NCI-H2171 treated with DMSO at 0.1 percent for 48 hours (cell line): ENCODE results near the gene HMX2.

Source experiments
- DNase-seq: peaks from one replicate; lab custom pipeline; 2025; lab: John Stamatoyannopoulos, UW

The HMX2 gene, protein sequence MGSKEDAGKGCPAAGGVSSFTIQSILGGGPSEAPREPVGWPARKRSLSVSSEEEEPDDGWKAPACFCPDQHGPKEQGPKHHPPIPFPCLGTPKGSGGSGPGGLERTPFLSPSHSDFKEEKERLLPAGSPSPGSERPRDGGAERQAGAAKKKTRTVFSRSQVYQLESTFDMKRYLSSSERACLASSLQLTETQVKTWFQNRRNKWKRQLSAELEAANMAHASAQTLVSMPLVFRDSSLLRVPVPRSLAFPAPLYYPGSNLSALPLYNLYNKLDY

DNA sequence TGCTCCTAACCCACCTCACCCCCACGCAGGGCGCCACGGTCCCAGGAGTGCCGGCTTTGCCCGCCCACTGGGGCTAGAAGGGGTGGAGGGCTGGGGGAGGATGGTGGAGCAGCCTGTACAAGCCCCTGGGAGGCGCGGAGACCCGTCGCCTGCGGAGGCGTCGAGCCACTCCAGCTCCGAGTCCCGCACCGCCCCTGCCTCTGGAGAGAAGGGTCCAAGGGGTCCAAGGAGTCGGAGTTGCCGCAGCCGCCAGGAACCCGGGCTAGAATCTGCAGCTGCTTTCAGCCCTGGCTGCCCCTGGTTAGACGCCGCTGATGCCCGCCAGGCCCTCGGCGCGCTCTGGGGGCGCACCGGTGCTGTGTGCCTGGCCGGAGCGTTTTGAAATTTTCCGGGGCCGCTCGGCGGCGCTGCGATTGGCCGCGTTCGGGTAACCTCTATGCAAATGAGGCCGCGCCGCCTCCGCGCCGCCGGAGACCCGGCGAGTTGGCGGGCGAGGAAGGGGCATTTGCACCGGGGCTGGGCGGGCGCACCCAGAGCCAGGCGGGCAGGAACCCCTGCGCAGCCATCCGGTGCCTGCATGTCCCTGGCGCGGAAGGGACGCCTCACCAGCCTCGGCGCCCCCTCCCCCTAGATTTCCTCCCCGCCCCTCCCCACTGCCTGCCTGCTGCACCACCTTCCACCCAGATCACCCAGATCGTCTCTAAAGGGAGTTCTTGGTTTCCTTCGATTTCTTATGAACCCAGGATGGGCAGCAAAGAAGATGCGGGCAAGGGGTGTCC, at the start of gene HMX2:
TSS of gene HMX2 (plus strand) at position 502 of the 779 bp plus-strand sequence. CDS start at position 745, 243 bp downstream.
- DNase-seq: peak; percentile 37

DNA sequence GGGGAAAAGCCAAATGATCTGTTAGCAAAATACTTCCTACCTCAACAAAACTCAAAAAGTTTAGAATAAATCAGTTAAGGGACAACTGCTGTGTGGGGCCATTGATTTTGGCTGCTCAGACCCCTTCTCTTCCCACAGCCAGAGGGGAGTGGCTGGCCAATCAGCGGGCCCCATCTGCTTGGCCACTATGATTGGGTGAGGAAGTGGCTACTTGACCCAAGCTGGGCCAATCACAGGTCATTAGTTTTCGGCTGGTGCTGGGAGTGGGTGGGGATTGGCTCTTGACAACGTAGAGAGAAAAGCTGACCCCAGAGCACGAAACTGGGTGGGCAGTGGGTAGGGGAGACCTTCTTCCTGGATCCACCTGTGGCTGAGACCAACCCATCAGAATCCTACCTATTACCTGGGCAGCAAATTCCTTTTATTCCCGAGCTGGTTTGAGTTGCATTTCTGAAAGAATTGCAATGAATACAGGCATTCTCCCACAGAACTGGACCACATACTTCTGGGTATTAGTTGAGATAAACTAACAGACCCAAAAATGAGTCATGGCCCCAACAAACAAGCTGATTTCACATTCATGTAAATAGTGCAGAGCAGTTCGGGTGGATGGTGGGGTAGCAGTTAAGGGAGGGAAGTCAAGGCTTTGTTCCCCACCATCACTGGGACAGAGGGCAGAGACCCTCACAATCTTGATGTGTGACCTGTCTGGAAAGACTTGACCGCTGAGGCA, 47.7 kb upstream of the HMX2 start:
- no peak for DNase-seq

DNA sequence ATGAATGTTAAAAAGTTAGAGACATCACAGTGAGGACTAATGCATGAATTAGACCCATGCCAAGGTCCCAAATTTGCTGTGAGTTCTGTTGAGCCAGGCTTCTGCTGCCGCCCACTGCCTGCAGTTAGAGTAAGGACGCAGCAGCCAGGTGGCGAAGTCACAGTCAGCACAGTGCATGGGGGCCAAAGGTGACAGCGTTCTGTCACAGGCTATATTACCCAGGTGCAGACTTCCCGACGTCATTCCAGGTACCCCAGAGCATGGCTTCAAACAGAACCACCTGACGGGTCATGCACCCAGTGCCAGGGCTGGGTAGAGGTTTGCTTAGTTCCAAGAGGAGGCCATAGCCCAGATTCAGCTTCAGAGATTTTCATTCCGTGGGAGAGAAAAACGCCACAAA, 46.1 kb upstream of the HMX2 start:
- DNase-seq: no peak

DNA sequence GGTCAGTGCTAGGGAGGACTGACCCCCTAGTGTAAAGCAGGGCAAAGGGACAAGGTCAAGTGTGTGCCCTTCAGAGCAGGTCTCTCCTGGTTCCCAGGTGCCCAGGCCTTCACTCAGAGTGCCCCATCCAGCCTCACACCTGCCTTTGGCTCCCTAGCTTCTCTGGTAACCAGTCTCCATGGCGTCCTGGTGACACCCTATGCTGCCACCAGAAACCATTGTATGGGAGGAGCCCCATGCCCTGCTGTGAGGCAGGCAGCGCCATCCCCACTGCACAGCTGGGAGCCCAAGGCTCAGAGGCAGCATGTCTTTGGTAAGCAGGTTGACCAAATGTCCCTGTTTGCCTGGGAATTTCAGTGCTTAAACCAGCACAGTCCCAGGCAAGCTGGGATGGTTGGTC, 45.3 kb upstream of the HMX2 start:
- no peak for DNase-seq

DNA sequence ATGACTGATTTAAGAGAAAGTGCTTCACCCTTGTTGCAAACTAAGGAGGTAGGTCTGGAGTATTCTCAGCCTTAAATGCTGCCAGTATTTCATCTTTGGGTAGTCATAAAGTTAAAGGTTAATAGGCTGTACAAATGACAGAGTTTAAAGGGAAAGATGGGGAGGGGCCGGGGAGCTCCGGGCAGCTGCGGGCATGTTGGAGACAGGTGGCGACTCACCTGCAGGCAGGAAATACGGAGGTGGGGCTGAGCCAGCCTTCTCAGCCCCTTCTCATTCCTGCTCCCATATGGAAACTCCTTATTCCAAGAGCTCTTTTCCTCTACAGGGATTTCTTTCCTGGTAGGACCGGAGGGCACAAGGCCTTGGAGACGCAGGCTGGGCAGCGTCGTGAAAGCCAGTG, 44.0 kb upstream of the HMX2 start:
- DNase-seq: peak; percentile 55

DNA sequence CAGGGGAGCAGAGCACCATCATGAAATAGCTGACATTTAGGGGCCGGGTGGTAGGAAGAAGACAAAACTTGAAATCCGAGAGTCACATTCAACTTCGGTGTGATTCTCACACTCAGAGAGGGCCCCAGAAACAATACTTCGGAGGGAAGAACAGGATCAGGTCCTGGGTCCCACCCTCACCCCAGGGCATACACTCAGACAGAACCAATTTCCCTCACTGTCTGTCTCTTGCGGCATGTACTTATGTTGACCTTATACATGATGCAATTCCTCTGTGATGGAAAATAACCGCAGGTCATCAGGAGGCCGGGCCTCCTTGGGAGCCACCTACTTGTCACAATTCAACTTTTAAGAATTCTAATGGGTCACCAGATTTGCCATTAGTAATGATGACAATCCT, 38.5 kb upstream of the HMX2 start:
- no peak for DNase-seq

DNA sequence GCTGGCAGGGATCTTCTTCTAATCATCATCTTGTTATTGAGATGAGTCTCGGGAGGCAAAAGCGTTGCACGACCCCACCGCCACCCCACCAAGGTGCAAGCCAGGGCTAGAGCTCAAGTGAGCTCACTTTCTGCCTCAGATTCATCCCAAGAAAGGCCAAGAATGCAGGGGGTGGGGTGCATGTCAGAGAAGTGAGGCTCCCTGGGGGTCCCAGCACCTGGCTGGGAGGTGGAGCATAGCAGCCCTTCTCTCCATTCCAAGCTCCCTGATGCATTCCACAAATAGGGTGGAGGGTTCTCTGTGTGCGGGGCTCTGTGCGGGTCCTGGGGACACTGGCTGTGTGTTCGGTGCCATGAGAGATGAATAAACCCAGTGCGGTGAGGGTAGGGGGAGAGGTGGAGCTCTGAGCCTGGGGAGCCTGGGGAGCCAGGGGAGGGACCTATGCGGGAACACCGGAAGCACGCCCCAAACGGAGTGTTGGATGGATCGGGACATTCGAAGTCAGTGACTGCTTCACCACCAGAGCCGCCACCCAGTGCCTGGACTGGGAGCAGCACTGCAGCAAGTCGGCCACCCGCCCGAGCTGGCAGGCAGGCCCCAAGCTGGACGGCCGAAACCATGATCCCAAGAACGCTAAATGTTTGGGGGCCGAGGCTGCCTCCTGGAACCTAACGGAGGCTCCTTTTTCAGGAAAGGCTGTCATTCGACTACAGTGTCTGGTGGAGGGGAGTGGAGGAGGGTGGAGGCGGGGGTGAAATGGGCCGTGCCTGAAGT, 30.1 kb upstream of the HMX2 start:
- DNase-seq: no peak

DNA sequence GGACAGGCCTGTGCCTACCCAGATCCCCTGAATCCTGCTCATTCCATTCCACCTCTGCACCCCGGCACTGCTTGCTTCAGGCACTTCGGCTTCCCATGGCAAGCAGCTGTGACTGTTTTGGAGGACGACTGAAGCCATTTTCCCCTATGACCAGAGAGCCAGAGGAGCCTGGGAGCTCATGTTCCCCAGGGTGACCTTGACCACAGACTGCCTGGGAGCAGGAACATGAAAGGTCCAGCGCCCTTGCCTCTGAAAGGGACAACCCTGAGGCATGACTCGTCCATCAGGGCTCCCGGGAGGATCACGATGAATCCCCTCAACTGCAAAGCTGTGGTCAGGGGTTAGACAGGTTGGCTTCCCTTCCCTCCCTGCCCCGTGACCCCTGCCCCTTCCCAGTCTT, 28.9 kb upstream of the HMX2 start:
- no peak for DNase-seq

DNA sequence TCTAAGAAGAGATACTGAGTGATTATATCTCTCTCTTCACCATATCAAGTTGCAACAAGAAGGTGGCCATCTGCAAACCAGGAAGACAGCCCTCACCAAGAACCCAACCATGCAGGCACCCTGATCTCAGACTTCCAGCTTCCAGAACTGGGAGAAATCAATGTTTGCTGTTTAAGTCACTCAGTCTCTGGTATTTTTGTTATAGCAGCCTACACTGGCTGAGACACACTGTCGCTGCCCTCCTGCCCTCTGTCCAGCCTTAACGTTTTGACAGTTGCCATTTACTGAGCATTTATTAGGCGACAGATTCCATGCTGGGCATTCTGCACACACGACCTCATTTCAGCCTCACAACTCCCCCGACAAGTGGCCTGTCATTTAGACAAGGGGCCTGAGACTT, 21.7 kb upstream of the HMX2 start:
- DNase-seq: no peak

DNA sequence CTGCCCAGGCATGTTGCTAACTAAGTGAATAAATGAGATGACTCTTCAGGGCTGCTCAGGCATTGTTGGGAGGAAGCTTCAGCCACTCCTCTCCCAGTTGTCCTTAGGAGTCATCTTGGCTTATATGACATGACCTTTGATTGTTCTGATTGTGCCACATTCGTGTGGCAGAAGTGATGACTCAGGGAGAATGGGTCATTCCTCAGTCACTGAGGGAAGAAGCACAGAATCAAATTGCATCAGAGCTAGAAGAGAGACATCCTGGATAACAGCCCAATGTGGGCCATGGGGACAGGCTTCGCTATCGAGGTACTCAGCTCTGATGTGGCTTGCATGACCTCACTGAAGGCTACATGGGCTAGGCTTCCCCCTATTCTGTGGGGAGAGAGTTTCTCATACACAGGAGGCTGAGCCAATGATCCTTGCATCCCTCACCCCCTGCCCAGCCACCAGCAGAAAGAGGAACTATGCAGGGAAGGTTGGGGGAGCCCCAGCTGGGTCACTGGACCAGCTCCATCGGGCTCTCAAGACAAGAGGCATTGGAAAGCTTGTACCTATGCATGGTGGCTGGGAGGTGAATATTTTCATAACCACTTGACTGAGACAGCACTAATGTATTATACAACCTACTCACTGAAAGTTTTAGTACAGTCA, 18.2 kb upstream of the HMX2 start:
- no peak for DNase-seq

DNA sequence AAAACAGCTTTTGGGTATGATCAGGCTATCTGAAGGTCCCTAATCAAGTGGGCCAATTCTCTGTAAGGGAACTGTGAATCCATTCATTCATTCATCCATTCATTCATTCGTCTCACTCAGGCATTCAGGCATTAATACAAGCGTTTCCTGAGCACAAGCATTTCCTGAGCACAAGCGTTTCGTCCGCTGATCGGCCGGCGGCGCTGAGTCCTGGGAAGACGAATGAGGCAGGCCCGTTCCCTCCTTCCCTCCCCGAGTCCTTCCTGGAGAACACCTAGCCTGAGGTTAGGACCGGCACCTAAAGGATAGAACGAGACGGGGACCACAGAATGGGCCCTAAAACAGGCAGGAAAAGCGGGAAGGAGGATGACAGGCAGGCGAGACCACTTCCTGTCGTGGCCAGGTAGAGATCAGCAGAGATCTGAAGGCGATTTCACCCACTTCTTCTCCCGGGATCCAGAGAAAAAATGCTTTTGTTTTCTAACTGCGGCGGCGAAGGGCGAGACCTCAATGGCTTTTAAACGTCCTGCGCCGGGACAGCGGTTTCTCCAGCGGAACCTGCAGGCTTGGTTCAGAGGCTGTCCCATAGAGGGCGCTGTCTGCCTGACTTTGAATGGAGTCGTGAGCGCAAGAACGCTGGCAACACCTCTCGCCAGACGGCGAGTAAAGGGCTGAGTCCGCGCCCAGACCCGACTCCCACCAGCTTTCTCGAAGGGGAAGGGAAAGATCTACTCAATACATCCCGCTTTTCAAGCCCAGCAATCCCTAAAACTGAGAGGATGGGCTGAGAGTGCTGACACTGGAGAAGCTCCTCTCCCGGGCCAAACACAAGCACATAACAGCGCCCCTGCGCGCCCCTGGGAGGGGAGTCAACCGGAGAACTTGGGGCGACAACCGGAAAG, 15.1 kb upstream of the HMX2 start:
- no peak for DNase-seq

DNA sequence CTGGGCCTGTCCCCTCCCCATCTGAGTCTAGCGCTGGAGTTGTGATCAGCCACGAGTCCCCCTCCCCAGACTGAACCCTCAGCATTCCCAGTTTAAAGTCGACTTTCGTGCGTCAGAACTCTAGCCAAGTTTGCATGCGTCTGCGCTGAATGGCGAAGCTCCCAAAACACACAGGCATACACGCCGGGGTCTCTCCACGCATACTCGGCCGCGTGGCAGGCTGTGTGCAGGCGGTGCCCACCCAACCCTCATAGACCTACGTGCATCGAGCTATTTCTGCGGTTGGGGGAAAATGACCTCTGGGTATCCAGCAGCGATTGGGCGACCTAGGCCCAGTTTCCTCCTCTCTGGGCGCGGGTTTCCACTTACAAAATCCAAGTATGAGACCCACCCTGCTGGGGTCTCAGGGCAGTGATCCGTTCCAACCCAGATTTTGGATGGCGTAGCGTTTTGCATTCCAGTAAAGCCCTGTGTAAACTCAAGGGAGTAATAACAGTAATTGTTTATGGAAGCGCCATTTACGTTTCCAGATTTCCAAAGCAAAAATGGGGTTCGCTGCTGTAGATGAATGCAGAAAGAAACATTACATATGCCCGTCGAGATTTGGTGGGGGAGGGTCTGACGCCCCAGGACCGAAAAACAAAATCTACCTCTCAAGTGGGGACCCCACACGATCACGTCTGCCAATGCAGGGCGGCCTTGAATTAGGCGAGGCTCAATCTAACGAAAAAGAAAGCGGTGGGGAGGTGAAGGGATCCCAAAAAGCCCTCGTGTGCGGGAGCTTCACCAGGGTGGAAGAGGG, 14.2 kb upstream of the HMX2 start:
- no peak for DNase-seq

DNA sequence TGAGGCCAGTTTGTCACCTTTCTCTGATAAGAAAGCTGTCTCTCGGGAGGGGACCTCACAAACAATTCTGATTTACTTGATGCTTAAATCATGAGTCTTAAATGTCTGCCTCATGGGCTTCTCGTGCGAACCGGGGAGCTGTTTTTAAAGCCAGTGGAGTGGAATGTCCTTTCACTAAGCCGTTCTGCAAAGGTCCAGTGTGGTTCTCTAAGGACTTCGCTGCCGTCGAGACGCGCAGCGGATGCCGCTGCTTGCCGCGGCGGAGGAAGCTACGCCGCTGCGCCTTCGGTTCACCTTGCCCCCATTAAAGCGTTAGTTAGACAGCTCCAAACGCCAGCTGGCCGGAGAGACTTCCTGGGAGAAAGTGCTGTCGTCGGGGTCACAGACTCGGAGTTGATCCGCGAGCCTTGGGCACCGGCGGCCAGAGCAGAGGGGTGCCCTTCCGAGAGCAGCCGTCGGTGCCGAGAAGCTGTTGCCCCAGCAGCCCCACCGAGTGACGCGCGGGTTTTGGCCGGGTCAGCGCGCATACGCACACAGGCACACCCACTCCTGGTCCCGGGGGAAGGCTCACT, 13.5 kb upstream of the HMX2 start:
- no peak for DNase-seq

DNA sequence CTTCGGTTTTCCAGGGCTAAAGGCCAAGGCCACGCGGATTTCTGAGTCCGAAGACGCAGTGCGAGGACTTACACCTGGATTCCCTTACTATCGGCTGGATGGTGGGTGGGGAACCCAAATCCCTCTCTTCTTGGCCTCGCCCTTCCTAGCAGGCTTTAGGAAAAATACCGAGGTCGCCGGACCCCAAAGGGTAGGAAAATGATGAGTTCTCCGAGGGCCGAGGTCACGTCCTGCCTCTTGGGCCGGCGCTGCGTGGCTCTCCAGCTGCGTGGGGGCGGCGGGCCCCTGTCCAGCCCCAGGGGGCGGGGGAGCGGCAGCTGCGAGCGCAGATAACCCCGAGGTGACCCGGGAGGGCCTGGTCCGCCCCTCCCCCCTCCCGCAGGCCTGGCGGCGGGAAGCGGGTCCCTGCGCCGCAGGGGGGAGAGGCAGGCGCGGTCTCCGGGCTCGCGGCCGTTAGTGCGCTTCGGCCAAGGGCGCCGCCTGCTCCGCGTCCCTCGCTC, 13.0 kb upstream of the HMX2 start:
- no peak for DNase-seq

DNA sequence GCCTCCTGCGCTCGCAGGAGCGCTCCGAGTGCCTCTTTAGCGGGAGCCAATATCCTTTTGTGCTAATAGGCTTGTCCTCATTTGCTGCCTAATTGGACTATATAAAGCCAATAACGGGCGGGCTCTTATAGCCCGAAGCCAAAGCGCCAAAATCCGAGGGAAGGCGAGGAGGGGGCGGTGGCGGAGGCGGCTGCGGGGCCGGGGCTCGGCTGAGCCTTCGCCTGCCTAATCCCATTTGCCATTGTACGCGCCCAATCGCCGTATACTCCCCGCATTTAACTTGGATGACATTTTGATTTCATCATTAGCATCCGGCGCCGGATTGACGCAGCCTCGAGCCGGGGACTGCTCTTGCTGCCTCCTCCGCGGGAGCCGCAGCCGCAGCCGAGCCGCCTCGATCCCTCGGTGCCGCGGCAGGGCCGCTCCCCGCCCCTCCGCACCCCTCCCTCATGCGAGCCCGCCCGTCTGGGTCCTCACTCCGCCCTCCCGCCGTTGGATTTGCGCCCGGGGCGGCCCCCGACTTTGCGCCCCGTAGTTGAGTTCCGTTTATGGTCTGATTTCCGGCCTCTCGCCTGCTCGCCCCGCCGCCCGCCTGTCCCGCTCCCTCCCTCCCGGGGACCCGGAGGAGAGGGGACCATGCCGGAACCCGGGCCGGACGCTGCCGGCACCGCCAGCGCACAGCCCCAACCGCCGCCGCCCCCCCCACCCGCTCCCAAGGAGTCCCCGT, 12.4 kb upstream of the HMX2 start, which contains the start of gene HMX3:
TSS of gene HMX3 (plus strand) at position 556 of the 727 bp plus-strand sequence. CDS start at position 637, 81 bp downstream.
- peak; percentile 28 for DNase-seq

DNA sequence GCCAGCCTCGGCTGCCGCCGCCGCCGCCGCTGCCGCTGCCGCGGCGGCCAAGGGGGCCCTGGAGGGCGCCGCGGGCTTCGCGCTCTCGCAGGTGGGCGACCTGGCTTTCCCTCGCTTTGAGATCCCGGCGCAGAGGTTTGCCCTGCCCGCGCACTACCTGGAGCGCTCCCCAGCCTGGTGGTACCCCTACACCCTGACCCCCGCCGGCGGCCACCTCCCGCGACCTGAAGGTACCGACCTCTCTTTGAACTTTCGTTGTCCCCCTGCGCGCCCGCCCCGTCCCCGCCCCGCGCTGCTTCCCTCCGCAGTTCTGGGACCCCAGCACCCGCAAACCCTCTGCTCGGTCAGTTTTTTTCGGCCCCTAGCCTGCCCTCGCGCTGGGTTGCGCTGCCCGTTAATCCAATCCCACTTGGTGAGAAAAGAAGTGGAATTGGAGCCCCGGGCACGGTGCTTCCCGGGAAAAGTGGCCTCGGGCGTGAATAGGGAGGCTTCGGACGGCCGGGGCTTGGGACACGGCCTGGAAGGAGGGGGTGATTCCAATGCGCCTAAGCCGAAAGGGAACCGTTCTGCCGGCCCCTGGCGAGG, 11.6 kb upstream of the HMX2 start:
- DNase-seq: no peak

DNA sequence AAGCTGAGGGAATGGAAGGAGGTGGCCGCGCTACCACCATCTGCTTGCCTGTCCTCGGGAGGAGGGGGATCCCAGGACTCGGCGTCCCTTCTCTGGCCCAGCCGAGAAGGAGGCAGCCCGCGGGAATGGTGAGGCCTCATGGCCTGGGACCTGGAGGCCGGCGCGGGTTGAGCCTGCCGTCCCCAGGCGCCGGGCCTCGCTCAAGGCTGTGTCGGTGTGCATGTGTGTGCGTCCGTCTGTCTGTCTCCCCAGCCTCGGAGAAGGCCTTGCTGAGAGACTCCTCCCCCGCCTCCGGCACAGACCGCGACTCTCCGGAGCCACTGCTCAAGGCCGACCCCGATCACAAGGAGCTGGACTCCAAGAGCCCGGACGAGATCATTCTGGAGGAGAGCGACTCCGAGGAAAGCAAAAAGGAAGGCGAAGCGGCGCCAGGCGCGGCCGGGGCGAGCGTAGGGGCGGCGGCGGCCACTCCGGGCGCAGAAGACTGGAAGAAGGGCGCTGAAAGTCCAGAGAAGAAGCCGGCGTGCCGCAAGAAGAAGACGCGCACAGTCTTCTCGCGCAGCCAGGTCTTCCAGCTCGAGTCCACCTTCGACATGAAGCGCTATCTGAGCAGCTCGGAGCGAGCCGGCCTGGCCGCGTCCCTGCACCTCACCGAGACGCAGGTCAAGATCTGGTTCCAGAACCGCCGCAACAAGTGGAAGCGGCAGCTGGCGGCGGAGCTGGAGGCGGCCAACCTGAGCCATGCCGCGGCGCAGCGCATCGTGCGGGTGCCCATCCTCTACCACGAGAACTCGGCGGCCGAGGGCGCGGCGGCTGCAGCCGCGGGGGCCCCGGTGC, 10.9 kb upstream of the HMX2 start:
- DNase-seq: no peak
